ENCODE measurements around the gene METAP1D.
"Not testable (repeated sequence)": the region's sequence is repeated elsewhere in the genome, so short reads cannot be mapped to it uniquely, and the experiment has no call there.

Gene METAP1D

DNA sequence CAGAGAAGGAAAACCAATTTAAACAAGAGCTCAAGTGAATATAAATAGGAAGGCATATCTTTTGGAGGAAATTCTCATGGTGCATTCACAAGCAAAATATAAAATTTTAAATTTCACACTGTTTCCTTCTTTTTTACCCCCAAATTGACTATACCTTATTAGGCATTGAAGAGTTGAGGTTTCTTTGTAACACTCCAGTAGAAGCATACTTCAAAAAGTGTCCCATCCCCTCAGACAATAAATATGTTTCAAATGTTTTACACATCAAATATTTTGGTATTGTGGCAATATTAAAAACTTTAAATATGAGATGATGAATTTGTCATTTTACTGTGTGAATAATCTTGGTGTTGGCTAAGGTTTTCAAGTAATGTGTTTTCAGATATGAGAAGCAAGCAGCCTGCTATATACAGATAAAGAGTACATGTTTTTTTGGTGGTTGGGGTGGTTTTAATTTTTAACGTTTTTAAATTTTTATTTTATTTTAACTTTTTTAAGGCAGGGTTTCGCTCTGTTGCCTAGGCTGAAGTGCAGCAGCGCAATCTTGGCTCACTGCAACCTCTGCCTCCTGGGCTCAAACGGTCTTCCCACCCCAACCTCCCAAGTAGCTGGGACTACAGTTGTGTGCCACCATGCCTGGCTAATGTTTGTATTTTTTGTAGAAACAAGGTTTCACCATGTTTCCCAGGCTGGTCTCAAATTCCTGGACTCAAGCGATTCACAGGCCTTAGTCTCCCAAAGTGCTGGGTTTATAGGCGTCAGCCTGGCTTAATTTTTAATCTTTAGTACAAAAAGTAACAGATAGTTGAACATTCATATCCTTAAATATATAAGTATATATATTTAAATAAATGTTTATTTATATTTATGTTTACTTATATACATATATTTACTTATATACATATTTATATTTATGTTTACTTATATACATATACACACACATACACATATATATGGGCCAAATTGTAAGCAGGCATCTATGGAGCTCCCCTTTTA, 49.1 kb downstream of the METAP1D start:
- no peak for DNase-seq

GRCh38 chr2:172049567-172050120, 49.9 kb downstream of the METAP1D start:
- DNase-seq: no peak

DNA sequence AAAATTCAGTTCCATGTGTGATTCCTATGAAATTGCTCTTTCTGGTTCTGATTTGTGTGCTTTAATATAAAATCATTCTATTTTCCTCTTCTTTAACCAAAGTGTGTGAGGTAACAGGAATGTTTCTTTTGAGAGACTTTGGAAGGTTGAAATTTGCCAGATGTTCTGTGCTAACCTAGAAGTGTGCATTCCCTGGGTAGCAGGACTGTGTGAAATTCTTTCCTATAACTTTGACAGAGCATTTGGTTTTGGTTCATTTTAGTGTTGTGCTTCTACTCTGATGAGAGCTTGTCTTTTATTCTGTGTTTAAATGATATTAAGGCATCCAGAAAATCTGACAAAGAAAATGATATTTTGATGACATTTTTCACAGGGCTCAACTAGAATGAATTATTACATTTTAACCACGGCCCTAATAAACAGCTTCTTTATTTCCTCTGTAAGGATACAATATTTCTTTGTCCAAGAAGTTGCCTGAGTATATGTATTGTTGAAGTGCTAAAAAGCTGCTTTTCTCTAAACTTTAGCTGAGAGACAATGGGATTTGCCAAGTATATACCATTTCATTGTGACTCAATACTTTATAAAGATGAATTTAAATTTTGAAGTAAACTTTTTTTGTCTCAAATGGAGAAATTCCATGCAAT, 50.8 kb downstream of the METAP1D start:
- DNase-seq: no peak

GRCh38 chr2:172052000-172052983, 52.5 kb downstream of the METAP1D start:
- no peak for DNase-seq

DNA sequence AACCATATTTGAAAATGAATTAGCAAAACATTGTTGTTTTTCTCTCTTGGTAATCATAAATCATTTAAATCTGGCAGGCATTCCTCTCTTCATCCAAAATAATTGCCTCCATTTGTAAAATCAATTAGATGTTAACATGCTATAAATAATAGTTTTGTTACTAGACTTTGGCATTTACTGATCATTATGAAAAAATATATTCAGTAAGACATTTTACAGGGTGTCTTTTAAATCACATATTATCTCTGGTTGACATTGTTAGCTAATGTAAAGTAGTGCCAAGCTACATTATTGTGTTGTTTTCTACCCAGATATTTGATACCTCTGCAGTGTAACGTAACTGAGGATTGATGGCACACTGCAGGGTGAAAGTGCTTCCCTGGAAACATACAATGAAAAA, 53.7 kb downstream of the METAP1D start:
- DNase-seq: no peak

- DNase-seq: no peak
Observed at GRCh38 chr2:172056293-172056692, 56.5 kb downstream of the METAP1D start.

- no peak for DNase-seq
Observed at GRCh38 chr2:172058660-172059059, 58.9 kb downstream of the METAP1D start.

- DNase-seq: not testable (repeated sequence)
Observed at GRCh38 chr2:172060118-172060517, 60.4 kb downstream of the METAP1D start.

GRCh38 chr2:172062402-172063004, 62.8 kb downstream of the METAP1D start:
- no peak for DNase-seq

GRCh38 chr2:172063446-172063845, 63.7 kb downstream of the METAP1D start:
- no peak for DNase-seq

DNA sequence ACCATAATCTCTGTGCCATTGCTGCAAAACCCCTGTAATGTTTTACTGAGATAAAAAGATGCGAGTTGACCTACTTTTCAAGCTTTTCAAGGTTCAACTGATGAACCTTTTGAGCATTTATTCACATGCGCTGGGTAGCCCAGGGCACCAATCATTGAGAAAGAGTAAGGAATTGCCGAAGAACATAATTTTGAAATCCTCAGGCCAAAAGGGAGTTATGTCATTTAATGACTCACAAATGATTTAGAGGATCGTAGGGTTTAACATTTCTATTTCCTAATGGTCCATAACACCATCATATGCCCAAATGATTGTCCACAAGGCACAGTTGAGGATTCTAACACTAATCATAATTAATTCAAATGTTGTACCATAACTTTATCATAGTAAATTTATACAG, 65.4 kb downstream of the METAP1D start:
- no peak for DNase-seq

DNA sequence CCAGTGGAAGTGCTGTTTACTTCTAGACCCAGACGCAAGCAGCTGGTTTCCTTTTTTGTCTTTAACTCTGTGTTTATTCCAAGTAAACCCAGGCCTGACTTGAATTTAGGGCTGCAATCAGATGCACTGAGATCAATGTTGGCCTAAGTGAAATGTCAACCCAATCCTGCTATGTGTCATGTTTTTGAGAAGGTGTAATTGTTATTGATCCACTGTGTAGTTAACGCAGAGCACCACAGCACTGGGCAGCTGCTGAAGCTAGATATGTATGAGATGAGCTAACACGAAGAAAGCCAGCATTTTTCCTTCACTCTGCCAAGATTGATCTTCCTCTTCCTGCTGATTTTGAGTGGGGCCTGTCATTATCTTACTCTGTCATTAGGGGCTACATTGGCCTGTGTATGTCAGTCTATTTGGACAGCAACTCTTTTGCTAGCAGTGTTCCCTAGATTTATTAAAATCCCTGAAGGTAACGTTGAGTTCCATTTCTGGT, 66.7 kb downstream of the METAP1D start:
- DNase-seq: no peak

DNA sequence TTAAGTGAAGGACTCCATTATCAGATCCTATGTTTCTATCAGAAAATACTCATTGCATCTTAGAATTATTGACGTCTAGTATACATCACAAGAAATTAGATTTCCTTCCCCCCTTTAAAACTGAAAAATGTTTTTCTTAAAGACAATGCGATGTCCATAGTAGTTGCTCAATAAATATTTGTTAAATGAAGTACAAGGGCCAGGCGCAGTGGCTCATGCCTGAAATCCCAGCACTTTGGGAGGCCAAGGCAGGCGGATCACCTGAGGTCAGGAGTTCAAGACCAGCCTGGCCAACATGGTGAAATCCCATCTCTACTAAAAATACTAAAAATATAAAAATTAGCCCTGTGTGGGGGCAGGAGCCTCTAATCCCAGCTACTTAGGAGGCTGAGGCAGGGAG, 68.2 kb downstream of the METAP1D start:
- not testable (repeated sequence) for DNase-seq

DNA sequence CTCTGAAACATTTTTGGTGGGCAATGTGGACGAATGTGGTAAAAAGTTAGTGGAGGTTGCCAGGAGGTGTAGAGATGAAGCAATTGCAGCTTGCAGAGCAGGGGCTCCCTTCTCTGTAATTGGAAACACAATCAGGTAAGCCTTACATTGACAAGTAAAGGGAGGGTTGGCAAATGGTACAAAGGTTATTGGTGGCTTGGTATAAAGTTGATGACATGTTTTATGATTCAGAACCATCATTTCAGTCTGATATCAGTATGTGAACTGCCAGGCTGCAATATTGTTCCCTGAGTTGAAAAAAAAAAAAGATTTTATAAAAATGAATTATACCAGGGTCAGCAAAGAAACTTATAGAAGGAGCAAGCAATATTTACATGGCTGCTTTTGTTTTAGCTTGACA, 71.2 kb downstream of the METAP1D start:
- DNase-seq: no peak

GRCh38 chr2:172072303-172072702, 72.5 kb downstream of the METAP1D start:
- no peak for DNase-seq

DNA sequence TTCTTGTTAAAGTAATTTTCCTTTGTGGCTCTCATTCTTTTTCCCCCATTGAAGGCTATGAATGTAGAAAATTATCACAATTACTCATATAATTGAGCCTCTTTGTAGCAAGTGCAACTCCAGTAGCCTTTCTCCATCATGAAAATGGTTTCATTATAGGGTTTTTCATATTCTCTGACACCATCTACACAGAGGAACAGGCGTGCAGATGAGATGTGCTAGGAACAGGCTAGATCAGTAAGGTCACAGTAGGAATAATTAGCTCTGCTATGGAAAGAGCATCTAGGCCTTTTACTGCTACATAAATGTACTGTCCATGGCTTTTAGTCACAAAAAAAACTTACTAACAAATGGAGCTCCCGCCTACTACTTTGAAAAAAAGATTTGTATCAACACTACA, 73.0 kb downstream of the METAP1D start:
- no peak for DNase-seq

GRCh38 chr2:172073518-172073917, 73.8 kb downstream of the METAP1D start:
- DNase-seq: no peak

DNA sequence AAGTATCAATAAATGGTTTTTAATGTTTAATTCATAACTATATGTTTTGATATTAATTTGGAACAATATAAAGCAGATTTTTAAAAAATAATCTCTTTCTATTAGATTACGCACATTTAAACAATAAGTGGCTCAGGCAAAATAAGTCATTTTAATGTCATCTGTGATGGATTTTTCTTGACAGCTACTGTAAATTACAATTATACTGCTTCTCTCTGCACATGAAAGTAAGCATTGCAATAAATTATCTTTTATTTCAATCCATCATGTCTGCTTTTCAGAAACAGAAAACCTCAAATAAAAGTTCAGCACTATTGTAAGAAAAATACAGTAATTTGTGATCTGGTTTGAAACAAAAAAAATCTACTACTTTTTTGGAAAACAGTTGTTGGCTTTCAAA, 74.5 kb downstream of the METAP1D start:
- no peak for DNase-seq

DNA sequence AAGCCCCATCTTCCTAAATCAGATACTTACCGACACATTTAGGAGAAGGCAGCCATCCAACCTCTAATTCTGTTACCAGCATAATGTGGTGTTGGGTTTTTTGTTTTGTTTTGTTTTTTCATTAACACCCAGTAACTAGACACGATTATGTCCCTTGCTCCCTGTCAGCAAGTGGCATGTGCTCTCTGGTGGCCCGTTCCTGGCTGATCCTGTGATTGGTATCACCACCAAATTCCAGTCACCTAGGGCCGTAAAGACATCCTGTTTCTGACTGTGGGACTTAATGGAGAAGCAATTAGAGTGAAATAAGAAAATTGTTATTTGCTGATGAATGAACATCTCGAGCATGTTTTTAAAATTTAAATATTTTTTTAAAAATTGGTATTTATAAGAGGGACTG, 79.7 kb downstream of the METAP1D start:
- DNase-seq: no peak

- DNase-seq: no peak
Observed at GRCh38 chr2:172079838-172080640, 80.3 kb downstream of the METAP1D start.
